Hepatocyte (in vitro differentiated cells): ENCODE measurements around the gene TMEM202. TPM values are rescaled to one million over a fixed set of nuclear protein-coding genes. Genes with fewer than 3 reads are reported as not detected.
"Not testable (repeated sequence)": the region's sequence is repeated elsewhere in the genome, so short reads cannot be mapped to it uniquely, and the experiment has no call there.

Experiments used
- DNase-seq: peaks from one replicate; pipeline ENCODE4 v3.0.0-alpha.2; 2016; ENCODE audit warnings: low spot score
- H2AFZ ChIP-seq: fragments of 200-600 bp; sonication (generic); 2 replicates; pipeline ENCODE4 v1.6.0; 2016; ENCODE audit warnings: antibody characterized with exemption, mild to moderate bottlenecking
- H3K27ac ChIP-seq: fragments of 200-600 bp; sonication (generic); 2 replicates; pipeline ENCODE4 v1.5.1; 2016; ENCODE audit warnings: mild to moderate bottlenecking
- H3K27me3 ChIP-seq: fragments of 200-600 bp; sonication (generic); 2 replicates; pipeline ENCODE4 v1.6.1; 2016
- H3K36me3 ChIP-seq: fragments of 200-600 bp; sonication (generic); replicated peaks from 2 replicates; pipeline ENCODE4 v1.5.1; 2016; ENCODE audit warnings: low read depth; ENCODE audit not compliant: insufficient read depth
- H3K4me1 ChIP-seq: fragments of 200-600 bp; sonication (generic); 2 replicates; pipeline ENCODE4 v1.5.1; 2016; ENCODE audit warnings: mild to moderate bottlenecking, moderate library complexity; ENCODE audit not compliant: insufficient read depth
- H3K4me2 ChIP-seq: fragments of 200-600 bp; sonication (generic); 2 replicates; pipeline ENCODE4 v1.6.0; 2016
- H3K4me3 ChIP-seq: fragments of 200-600 bp; sonication (generic); 2 replicates; pipeline ENCODE4 v1.5.1; 2016; ENCODE audit warnings: mild to moderate bottlenecking
- H3K79me2 ChIP-seq: fragments of 200-600 bp; sonication (generic); 2 replicates; pipeline ENCODE4 v1.6.0; 2017; ENCODE audit warnings: mild to moderate bottlenecking
- H3K9me2 ChIP-seq: fragments of 200-600 bp; sonication (generic); replicated peaks from 2 replicates; pipeline ENCODE4 v1.6.0; 2017; ENCODE audit warnings: mild to moderate bottlenecking; ENCODE audit not compliant: insufficient read depth
- H3K9me3 ChIP-seq: fragments of 200-600 bp; sonication (generic); 2 replicates; pipeline ENCODE4 v1.5.1; 2016; ENCODE audit warnings: low read depth, mild to moderate bottlenecking
- H4K20me1 ChIP-seq: fragments of 200-600 bp; sonication (generic); 2 replicates; pipeline ENCODE4 v1.6.0; 2016; ENCODE audit warnings: mild to moderate bottlenecking; ENCODE audit not compliant: insufficient read depth, poor library complexity, severe bottlenecking
- EZH2 ChIP-seq: fragments of 200-600 bp; sonication (generic); IDR thresholded peaks from 2 replicates; pipeline ENCODE4 v1.6.1; 2016; ENCODE audit warnings: antibody characterized with exemption, mild to moderate bottlenecking, borderline replicate concordance
- EZH2phosphoT487 ChIP-seq: fragments of 200-600 bp; sonication (generic); IDR thresholded peaks from one replicate; pipeline ENCODE4 v1.6.1; 2018; ENCODE audit warnings: antibody characterized with exemption, mild to moderate bottlenecking, low read depth, moderate library complexity; ENCODE audit not compliant: unreplicated experiment, severe bottlenecking
- WGBS: methylation state at CpG from one replicate; pipeline ENCODE4 v1.1.6; 2016; ENCODE audit warnings: low lambda C conversion rate; ENCODE audit errors: missing lambda C conversion rate; 5-methylcytosine and 5-hydroxymethylcytosine counted together
- polyA plus RNA-seq: library from polyadenylated mRNA; unstranded; fragments of >200 nt; fragmentation: Nextera tagmentation; extraction: Ambion mirVana; gene quantifications from 2 replicates; pipeline ENCODE4 v1.2.1, GENCODE V29; 2016
- total RNA-seq: library from RNA; depleted of rRNA; stranded (reverse); fragments of >200 nt; gene quantifications from 2 replicates; pipeline ENCODE4 v1.2.3, GENCODE V29; 2014
- TF ChIP-seq, protein P1 (sequence below): fragments of 200-600 bp; sonication (generic); IDR thresholded peaks from 2 replicates; pipeline ENCODE4 v1.5.1; 2016; ENCODE audit warnings: antibody characterized with exemption, mild to moderate bottlenecking; ENCODE audit not compliant: poor library complexity

TMEM202 gene
- total and polyA plus RNA-seq, 2 experiments from 2014 or later, result not detected

DNA sequence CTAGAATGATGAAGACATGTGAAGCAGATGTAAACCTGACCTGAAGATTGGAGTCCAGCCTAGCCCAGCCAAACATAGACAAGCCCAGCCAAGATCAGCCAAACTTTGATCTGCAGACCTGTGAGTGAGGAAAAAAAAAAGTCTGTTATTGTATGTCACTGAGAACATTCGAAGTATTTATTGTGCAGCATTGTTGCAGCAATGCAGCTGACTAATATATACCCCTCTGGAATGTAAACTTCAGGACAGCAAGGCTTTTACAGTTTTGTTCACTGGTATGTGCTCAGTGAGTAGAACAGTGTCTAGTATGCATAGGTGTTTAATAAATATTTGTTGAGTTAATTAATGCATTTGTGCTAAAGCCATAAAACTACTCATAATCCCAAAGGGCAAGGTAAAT lies 23.4 kb downstream of the TMEM202 start:
- Histone ChIP-seq H3K9me3 (no peaks in the 10 kb centered on the region), H3K4me3 (no peak overlapping the region), H4K20me1 (no peaks in the 10 kb centered on the region), H3K79me2 (no peaks in the 10 kb centered on the region), H3K27me3 (no peaks in the 10 kb centered on the region), H3K36me3 (no peaks in the 10 kb centered on the region), H2AFZ (no peak overlapping the region), H3K9me2 (no peaks in the 10 kb centered on the region), H3K27ac (no peak overlapping the region), H3K4me1 (no peaks in the 10 kb centered on the region), H3K4me2 (no peak overlapping the region)
- TF ChIP-seq, protein P1, sequence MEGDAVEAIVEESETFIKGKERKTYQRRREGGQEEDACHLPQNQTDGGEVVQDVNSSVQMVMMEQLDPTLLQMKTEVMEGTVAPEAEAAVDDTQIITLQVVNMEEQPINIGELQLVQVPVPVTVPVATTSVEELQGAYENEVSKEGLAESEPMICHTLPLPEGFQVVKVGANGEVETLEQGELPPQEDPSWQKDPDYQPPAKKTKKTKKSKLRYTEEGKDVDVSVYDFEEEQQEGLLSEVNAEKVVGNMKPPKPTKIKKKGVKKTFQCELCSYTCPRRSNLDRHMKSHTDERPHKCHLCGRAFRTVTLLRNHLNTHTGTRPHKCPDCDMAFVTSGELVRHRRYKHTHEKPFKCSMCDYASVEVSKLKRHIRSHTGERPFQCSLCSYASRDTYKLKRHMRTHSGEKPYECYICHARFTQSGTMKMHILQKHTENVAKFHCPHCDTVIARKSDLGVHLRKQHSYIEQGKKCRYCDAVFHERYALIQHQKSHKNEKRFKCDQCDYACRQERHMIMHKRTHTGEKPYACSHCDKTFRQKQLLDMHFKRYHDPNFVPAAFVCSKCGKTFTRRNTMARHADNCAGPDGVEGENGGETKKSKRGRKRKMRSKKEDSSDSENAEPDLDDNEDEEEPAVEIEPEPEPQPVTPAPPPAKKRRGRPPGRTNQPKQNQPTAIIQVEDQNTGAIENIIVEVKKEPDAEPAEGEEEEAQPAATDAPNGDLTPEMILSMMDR, result no peak
- TF ChIP-seq EZH2phosphoT487 (no peak), EZH2 (no peak)
- DNase-seq, result no peak
- 59% methylated on average over 1 of the region's 1 CpG for WGBS

DNA sequence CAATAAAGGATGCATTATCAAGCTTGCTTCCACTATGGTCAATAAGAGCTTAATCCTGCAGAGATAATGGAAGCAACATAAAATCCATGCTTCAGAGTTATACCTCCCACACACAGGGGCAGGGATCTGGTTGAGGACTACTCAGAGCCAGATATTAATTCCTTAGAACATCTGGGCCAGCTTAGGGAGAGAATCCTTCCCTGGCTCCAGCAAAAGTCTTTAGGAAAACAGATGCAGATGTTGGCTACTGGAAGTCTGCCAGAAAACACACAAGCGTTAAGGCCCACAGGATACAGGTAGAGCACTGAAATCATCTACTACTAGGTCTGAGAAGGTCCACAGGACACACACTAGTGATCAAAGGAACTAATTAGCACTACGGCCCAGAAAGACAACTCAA lies 25.2 kb downstream of the TMEM202 start:
- no peaks in the 10 kb centered on the region for H3K27me3 ChIP-seq
- no peak overlapping the region for H3K27ac ChIP-seq
- peak; percentile 5 for DNase-seq
- no peak overlapping the region for H3K4me2 ChIP-seq
- no peaks in the 10 kb centered on the region for H3K36me3 ChIP-seq
- H3K9me2 ChIP-seq, result no peaks in the 10 kb centered on the region
- no peaks in the 10 kb centered on the region for H3K4me1 ChIP-seq
- H2AFZ ChIP-seq, result no peak overlapping the region
- H4K20me1 ChIP-seq, result no peaks in the 10 kb centered on the region
- H3K79me2 ChIP-seq, result no peaks in the 10 kb centered on the region
- no peak overlapping the region for H3K4me3 ChIP-seq
- H3K9me3 ChIP-seq, result no peaks in the 10 kb centered on the region
- TF ChIP-seq, protein P1, result no peak
- no peak for TF ChIP-seq EZH2
- no peak for TF ChIP-seq EZH2phosphoT487
- 72% methylated on average over 2 of the region's 2 CpGs for WGBS

DNA sequence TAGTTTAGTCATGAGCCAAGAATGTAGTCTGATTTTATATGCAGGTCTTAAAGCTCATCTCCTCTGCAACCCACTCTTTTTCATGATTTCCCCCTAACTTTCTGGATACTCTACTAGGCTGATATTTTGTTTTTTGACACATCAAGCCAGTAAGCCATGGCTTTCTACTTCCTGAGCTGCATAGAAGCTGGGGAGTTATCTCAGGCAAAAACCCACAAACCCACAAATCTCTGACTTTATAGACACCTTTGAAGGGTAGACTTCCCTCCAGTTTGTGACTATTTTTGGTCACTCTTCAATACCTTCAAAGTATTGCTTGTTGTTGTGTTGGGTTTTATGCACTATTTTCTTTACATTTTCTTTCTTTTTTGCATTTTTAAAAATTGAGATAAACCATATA lies 28.6 kb downstream of the TMEM202 start:
- Histone ChIP-seq H3K36me3 (no peaks in the 10 kb centered on the region), H3K27ac (no peak overlapping the region), H3K9me2 (no peaks in the 10 kb centered on the region), H3K79me2 (no peaks in the 10 kb centered on the region), H2AFZ (no peak overlapping the region), H3K4me3 (no peak overlapping the region), H3K9me3 (no peaks in the 10 kb centered on the region), H4K20me1 (no peaks in the 10 kb centered on the region), H3K27me3 (no peaks in the 10 kb centered on the region), H3K4me2 (no peak overlapping the region), H3K4me1 (no peaks in the 10 kb centered on the region)
- DNase-seq, result no peak
- TF ChIP-seq, protein P1, result no peak
- no peak for TF ChIP-seq EZH2
- TF ChIP-seq EZH2phosphoT487, result no peak

DNA sequence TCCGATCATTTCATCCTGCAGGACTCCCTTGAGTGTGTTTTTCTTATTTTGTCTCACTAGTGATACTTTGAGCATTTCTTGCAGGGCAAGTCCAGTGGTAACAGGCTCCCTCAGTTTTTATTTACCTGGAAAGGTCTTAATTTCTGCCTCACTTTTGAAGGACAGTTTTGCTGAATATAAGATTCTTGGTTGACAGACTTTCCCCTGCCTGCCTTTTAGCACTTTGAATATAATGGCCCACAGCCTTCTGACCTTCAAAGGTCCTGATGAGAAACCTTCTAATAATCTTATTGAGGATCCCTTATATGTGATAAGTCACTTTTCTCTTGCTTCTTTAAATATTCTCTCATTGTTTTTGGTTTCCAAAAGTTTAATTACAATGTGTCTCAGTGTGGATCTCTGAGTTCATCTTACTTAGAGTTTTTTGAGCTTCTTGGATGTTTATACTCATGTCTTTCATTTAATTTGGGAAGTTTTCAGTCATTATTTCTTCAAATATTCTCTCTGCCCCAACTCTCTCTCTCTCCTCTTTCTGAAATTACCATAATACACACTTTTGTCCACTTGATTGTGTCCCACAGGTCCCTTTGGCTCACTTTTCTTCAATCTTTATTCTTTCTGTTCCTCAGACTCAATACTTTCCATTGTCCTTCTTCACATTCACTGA lies 39.7 kb downstream of the TMEM202 start:
- H3K36me3 ChIP-seq, result no peaks in the 10 kb centered on the region
- no peaks in the 10 kb centered on the region for H4K20me1 ChIP-seq
- no peak overlapping the region for H3K4me3 ChIP-seq
- H3K4me1 ChIP-seq, result no peaks in the 10 kb centered on the region
- 82% methylated on average over 1 of the region's 1 CpG for WGBS
- TF ChIP-seq, protein P1, result no peak
- TF ChIP-seq EZH2, result no peak
- no peak for TF ChIP-seq EZH2phosphoT487
- no peak overlapping the region for H3K4me2 ChIP-seq
- DNase-seq, result no peak
- H3K27me3 ChIP-seq, result peaks cover 1% of the 10 kb centered on the region
- no peaks in the 10 kb centered on the region for H3K9me2 ChIP-seq
- H3K79me2 ChIP-seq, result no peaks in the 10 kb centered on the region
- no peak overlapping the region for H2AFZ ChIP-seq
- no peak overlapping the region for H3K27ac ChIP-seq
- peaks cover 3% of the 10 kb centered on the region for H3K9me3 ChIP-seq

DNA sequence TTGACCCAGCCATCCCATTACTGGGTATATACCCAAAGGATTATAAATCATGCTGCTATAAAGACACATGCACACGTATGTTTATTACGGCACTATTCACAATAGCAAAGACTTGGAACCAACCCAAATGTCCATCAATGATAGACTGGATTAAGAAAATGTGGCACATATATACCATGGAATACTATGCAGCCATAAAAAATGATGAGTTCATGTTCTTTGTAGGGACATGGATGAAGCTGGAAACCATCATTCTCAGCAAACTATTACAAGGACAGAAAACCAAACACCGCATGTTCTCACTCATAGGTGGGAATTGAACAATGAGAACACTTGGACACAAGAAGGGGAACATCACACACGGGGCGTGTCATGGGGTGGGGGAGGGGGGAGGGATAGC lies 44.7 kb downstream of the TMEM202 start:
- not testable (repeated sequence) for H3K4me2 ChIP-seq, H3K4me3 ChIP-seq, H3K9me3 ChIP-seq, H3K36me3 ChIP-seq, H3K4me1 ChIP-seq, H3K9me2 ChIP-seq, H3K27ac ChIP-seq, DNase-seq, H3K27me3 ChIP-seq, H3K79me2 ChIP-seq, H4K20me1 ChIP-seq, H2AFZ ChIP-seq
- 93% methylated on average over 5 of the region's 5 CpGs for WGBS
